NCI-H146 treated with DMSO at 0.1 percent for 48 hours (cell line): Measurements from ENCODE around the gene MFAP4.

Source experiments
- DNase-seq: peaks from one replicate; lab custom pipeline; 2025; ENCODE audit not compliant: unreplicated experiment; lab: John Stamatoyannopoulos, UW

Gene MFAP4

DNA sequence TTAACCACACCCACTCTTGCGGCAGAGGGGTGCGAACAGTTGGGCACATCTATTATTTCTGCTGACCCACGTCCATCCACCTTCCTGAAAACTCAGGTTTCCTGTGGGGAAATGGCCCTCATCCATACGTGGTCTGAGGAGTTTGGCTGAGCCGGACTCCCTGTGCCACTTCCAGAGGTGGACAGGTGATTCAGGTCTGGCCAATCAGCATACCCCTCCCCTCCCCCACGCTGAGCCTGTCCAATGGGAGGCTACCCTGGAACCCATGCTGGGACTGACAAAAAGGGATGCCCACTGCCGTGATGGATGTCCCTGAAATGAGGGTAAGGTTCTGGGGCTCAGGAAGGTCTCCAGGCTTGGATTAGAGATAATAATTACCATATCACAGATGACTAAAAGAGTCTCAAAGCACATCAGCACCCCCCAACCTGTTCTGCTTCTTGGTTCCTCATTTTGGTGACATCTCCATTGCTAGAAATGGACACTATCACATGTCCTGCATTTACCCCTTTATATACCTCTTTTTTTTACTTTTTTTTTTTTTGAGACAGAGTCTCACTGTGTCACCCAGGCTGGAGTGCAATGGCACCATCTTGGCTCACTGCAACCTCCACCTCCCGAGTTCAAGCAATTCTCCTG, 14.0 kb downstream of the MFAP4 start:
- no peak for DNase-seq

DNA sequence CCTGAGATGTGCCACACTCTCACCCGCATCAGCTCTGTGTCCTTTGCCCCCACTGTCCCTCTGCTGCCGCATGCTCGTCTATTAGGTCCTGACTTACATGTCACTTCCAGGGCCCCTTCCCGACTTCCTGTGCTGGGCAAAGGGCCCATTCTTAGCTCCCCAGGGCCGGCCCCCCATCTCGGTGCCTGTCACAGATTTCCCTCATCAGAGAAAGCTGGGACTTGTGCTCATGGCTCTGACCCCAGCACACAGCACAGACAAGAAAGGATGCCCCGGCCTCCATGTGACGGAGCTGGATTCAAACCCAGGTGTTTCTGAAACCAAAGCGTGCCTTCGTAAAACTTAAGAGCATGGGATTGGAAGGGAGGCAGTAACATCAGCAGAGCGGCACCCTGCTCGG, 14.6 kb downstream of the MFAP4 start:
- no peak for DNase-seq

DNA sequence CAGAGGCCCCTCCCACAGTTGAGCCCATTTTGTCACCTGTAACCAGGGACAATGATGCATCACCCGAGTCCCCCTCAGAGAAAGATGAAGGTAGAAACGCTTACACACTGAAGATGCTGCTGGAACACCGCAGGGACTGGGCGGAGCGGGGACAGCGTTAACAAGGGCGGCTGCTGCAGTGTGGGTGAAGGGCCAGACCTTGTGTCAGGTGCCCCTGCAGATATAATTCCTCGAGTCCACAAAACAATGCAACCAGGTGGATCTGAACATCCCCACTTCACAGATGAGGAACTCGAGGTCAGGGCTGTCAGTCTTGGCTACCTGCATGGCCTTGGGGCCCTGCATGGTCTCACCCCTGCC, 15.0 kb downstream of the MFAP4 start:
- no peak for DNase-seq

DNA sequence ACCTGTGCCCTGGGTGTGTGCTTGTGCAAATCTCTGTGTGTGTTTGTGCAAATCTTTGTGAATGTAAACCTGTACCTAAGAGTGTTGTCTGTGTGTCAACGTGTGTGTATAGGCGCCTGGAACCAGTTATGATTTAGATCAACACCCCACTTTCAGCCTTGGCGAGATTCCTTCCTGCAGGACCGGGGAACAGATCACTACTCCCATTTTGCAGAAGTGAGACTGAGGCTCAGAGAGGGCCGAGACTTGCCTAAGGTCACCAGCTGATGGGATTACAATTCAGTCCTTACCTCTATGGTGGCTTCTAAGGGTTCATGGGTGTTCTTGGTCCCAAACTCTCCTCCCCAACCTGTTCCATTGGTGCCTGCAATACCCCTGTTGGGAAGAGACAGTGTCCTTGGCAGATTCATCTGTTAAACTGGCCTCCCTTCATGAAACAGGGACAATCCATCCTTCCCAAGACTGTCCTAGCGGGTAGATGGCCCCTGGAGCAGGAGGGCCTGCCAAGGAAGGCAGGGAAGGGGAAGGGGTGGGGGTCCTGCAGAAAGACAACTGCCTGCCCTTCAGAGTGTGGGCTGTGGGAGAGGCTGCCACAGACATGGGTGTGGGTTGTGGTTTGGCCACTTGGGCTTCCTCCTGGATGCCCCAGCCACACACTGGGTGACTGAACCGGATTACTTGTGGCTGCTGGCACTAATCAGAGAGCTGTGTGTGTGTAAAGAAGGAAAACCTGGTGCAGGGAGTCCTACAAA, 15.6 kb downstream of the MFAP4 start:
- no peak for DNase-seq

DNA sequence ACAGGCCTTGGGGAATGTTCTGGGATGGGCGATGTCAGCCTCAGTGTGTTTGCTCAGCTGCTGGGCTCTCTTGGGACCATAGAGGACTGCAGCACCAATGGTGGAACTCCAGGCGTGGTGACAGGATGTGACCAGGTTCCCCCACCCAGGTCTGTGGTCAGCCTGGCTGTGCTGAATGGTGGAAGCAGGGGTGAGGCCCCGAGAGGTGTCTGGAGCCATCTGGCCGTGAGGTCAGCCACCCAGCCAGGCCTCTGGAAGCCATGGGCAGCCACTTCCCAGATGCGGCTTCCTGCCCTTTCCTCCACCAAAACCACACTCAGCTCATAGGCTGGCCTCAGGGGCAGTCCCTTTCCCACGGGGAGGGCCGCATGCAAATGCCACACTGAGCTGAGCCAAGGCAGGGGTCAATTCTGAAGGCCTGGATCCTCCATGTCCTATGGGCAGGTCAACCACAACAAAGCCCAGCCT, 16.5 kb downstream of the MFAP4 start:
- no peak for DNase-seq

DNA sequence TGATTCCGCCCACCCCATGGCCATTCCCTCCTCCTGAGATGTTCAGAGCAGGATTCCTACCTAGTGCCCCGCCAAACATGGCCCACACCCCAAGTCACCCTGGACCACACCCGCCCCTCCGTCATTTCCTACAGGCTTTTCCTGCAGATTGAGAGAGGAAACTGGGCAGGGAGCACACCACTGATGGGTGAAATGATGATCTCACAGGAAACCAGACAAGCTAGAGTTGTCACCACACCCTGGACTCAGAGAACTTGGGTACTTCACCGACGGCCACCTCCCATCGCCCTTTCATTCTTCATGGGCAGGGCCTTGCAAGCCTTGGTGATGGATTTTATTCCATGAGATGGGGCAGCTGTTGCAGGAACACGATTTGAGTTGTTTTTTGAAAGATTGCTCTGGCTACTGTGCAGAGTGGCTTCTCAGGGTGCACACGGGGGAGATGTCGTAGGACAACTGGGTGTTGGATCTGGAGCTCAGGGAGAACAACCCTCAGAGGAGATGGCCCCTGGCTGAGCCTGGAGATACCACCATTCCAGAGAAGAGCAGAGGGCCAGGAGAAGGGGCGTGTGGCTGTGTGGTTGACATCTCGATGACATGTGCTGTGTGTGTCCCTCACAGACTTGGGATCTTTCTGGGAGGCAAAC, 17.0 kb downstream of the MFAP4 start:
- DNase-seq, result no peak

DNA sequence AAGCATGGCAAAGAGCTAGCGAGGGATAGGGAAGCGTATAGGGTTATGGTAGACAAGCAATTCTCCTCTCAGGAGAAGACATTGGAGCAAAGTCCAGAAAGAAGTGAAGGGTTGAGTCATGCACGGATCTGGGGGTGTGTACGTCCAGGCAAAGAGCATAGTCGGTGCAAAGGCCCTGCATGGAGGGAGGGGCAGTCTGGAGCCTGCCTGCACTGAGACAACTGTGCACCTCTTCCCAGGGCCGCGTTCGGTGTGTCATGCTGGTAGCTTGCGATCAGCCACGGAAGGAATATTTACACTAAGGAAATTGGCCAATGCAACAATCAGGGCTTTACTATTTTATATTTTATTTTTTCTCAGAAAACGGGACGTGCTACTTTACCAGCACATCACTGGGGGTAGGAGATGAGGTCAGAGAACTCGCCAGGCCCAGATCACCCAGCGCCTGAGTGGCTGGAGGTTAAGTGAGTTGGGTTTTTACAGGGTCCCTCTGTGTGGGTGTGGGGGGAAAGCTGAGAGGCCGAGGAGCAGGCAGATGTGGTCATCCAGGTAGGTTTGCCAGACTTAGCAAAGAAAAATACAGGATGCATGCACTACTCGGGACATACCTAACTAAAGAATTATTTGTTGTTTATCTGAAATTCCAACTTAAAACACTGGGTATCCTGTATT, 17.7 kb downstream of the MFAP4 start:
- DNase-seq, result no peak

DNA sequence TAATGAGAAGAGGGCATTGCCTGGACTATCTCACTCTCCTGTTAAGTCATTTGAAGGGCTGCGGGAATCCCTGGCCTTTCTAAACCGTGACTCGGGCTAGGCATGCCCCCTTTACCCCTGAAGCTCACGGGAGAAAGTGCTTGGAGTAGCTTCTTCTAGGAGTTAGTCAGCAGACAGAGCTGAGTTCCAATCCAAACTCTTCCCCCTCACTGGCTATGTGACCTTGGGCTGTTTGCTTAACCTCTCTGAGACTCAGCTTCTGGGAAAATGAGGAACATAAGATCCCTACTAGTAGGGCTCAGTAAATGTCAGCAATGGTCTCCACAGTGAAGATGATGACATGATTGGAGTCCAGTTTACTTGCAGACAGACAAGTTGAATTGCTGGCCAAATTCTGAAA, 18.8 kb downstream of the MFAP4 start:
- DNase-seq, result no peak

DNA sequence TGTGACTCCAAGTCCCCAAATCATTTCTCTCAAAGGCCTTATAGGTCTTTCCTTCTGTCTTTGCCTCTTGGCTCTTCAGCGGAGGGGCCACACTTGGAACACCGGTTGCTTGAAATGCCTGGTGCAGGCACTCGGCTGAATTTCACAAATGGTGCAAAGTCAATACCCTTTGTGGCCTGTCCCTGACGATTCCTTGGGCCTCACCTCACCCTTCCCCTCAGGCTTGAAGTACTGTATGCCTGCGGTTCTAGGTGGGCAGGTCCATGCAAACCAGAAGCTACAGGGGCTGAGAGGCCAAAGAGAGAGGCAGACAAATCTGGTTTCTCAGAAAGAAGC, 20.4 kb downstream of the MFAP4 start:
- DNase-seq, result no peak

DNA sequence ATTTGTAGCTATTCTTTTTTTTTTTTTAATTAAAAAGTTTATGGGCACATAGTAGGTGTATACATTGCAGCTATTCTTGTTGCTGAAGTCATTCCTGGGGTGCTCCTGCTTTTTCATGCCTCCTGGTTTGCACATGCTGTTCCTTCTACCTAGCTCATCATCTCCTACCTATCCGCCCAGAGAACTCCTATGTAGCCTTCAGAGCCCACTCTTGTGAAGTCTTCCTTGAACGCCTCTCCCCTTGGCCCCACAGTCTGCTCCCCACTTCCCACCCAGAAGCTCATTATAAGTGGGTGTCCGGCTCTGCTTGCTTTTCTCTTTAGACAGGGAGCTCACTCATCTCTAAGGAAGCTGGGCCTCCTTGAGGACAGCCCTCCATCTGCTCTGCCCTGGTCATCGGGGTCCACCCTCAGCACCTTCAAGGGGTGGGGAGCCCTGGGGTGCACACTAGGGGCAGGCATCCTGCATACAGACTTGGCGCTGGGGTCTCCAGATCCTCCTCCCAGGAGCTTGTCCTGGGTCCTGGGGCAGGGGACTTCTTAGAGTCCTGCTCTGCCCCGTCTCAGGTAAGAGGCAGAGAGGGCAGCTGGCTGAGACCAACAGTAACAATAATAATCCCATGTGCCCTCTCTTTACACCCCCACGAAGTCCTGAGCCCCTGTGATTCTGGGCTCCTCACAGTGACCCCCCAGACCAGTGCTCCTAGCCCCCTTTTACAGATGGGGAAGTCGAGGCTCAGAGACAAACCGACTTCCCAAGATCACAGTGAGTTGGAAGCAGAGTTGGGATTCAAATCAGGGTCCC, 21.0 kb downstream of the MFAP4 start:
- no peak for DNase-seq

DNA sequence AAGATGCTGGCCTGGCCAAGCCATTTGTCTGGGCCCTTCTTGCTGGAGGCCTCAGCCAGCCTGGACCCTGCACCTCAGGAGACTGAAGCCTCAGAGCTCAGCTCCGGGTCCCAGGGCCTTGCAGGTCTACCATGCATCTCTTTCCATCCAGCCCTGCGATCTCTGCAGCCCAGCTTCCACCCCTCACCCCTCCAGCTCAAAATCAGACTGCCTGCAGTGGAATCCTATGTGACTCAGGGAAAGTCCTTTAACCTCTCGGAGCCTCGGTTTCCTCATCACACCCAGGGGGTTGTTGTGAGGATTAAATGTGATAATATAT, 21.5 kb downstream of the MFAP4 start:
- DNase-seq, result no peak

DNA sequence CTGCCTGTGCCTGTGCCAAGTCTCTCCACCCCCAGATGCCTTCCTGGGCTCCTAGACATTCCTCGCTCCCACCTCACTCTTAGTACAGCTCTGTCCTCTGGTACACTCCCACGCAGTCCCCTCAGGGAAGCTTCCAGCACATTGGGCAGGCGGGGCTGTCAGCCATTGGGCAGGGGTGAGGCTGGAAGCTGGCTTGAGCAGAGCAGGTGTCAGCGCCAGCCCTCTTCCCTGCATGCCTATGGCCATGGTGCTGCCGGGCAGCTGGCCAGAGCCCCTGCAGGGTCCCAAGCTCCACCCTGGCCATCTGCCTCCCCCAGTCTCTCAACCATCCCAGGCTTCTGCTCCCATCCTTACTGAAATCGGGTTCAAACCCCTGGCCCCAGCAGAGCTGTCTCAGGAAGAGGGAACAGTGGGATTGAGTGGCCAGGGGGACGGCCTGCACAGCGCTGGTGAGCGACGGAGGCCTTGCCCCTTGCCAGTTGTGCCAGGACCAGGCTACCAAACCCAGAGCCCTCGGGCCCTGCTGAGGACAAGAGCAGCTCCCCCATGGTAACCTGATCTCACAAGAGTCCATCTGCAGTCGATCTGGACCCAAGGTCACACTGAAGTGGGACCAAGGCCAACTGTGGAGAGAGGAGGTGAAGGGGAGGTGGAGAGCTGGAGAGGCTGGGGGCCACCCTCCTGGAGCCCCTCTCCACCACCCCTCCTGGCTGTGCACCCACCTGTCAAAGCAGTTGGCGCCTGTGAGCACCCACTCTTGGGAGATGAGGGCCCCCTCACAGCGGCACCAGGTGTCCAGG, 22.1 kb downstream of the MFAP4 start:
- peak; percentile 19 for DNase-seq

DNA sequence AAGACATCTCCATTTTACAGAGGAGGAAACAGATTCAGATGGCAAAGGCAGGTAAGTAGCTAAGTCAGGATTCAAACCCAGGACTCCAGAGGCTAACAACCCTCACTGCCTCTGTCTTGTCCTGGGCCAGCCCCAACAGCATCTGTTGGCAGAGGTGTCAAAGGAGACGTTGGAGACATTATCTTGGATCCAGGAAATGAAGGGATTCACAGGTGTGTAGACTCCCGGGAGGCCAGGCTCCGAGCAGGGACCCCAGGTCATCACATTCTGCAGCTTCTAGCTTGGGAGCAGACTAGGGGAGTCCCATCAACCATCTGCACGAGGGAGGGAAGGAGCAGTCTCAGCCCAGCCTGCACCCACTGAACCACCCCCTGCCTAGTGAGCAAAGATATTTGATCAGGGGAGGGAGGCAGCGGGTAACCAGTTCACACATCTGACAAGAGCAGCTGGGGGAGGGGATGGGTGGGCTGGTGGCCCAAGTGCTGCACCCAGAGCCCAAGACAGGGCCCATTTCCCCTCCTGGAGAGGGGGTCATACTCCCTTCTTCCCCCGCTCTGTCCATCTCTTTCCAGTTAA, 23.4 kb downstream of the MFAP4 start:
- DNase-seq, result no peak

DNA sequence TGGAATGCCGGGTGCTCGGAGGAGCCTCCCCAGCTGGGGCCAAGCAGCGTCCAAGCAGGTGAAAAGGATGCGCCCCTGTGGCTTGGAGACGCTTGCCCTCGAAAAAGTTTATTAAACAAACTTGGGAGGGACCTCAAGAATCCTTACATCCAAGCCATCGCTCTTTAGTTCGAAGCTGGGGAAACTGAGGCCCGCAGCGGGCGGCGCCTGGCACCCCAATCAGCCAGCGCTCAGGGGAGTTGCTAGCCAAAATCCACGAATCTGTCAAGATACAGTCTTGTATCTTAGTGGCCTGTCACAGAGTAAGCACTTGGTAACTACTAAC, 23.9 kb downstream of the MFAP4 start:
- DNase-seq, result no peak

DNA sequence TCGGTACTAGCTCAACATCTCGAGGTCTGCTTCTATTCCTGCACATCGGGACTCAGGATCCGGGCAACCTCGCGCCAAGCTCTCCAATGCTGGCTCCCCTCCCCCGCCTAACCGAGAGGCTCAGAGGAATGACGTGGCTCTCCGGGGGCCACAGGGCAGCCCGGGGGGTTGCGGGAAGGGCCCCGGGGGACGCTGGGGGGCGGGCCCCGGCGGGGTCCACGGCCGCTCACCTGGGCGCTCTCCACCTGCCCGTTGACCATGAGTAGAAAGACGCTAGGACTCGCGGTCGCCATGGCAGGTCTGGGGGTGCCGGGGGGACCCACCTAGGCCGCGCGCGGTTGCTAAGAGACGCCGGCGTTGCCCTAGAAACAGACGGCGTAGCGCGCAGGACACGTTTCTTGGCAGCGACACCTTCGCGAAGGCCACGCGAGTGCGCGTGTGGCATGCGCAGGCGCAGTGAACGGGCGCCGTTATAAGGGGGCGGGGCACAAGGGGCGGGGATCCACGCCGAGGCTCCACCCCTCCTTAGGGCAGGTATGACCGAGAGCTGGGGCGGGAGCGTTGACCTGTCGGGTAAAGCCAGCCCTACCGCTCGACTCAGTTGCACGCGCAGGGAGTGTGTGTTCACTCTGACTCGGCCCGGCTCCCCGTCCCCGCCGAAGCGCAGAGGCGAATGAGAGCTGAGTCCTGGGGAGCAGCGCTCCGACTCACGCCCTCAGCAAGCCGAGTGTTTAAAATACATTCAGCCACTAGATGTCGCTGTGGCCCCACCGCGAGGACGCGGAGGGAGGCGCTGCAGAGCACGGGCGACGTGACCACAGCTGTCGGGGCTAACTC, 24.5 kb downstream of the MFAP4 start, which contains the start of gene B9D1:
Gene B9D1, minus strand, starts transcription at position 447 of the 837 bp plus-strand sequence. Its CDS starts 154 bp downstream, at position 293.
- DNase-seq, result peak; percentile 84

DNA sequence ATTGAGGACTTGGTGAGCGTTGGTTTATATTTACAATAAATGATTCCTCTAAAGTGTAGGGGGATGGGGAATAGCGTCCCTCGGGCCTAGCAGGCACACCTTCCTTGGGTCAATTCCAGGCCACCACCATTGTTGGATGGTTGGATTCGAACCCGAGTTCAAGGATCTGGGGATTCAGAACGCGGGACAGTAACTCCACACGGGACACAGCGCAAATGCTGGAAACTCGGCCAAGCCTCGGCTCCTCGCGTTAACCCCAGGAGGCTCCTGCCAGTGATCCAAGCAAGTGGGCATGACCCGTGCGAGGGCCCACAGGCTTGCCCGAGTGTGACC, 25.1 kb downstream of the MFAP4 start:
- no peak for DNase-seq

DNA sequence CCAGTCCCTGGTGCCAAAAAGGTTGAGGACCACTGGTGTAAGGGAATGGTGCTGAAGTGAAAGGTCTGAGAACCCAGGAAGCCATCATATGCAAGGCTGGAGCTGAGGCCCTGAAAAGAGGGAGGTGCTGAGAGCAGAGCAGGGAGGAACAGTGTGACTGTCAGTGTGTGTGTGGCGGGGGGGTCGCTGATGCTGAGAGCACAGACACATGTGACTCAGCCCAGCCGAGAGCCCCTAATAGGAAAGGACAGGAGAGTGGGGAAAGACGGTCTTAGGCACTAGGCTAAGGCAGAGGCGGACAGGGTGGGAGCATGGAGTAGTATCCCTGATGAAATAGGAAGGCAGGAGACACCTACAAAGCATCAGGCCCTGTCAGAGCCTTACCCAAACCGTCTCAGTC, 25.7 kb downstream of the MFAP4 start:
- DNase-seq, result no peak

DNA sequence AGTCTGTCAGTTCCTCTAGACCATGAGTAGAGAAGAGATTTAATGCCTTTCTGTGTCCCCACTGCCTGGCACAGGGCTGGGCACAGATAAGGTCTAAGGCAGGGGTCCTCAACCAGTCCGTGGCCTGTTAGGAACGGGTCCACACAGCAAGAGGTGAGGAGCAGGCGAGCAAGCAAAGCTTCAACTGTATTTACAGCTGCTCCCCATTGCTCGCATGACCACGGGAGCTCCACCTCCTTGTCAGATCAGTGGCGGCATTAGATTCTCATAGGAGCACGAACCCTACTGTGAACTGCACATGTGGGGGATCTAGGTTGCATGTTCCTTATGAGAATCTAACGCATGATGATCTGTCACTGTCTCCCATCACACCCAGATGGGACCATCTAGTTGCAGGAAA, 26.2 kb downstream of the MFAP4 start:
- no peak for DNase-seq

DNA sequence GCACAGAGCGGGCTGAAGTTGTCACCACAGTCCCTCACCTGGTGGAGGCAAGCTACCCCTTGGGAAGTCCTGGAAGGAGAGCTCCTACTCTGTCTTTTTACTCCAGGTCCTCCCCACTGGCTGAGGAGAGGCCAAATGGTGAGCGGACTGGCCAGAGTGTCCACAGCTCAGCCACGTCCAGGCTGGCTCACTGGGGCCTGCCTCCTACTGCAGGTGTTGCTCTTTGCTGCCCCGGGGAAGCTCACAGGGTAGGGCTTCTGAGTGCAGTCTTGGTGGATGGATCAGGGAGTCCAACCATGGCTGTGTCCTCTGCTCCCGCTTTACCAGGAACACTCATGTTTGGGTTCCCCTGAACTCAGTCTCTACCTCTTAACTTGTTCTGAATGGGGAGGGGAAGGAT, 27.1 kb downstream of the MFAP4 start:
- DNase-seq, result no peak
